Measurements from ENCODE around the gene SPTBN1.

The SPTBN1 gene

GRCh38 chr2:54610700-54611099 is 154.6 kb downstream of the SPTBN1 start:
- DNase-seq (ENCODE audit: low read depth) = no peak

GRCh38 chr2:54611830-54612545 is 155.9 kb downstream of the SPTBN1 start:
- no peak for DNase-seq (ENCODE audit: low read depth)

- DNase-seq (ENCODE audit: low read depth) = no peak
Observed at GRCh38 chr2:54613386-54613785, 157.3 kb downstream of the SPTBN1 start.

GRCh38 chr2:54613794-54614257 is 157.7 kb downstream of the SPTBN1 start:
- DNase-seq (ENCODE audit: low read depth) = no peak

GRCh38 chr2:54614819-54615218 is 158.7 kb downstream of the SPTBN1 start:
- no peak for DNase-seq (ENCODE audit: low read depth)

- no peak for DNase-seq (ENCODE audit: low read depth)
Observed at GRCh38 chr2:54615832-54616534, 159.9 kb downstream of the SPTBN1 start.

- no peak for DNase-seq (ENCODE audit: low read depth)
Observed at GRCh38 chr2:54617409-54617808, 161.3 kb downstream of the SPTBN1 start.

GRCh38 chr2:54618646-54619565 is 162.8 kb downstream of the SPTBN1 start:
- DNase-seq (ENCODE audit: low read depth) = no peak

GRCh38 chr2:54619660-54620231 is 163.6 kb downstream of the SPTBN1 start:
- DNase-seq (ENCODE audit: low read depth) = no peak

- no peak for DNase-seq (ENCODE audit: low read depth)
Observed at GRCh38 chr2:54620948-54621347, 164.8 kb downstream of the SPTBN1 start.

GRCh38 chr2:54624591-54625071 is 168.5 kb downstream of the SPTBN1 start:
- no peak for DNase-seq (ENCODE audit: low read depth)

GRCh38 chr2:54626131-54626530 is 170.0 kb downstream of the SPTBN1 start:
- no peak for DNase-seq (ENCODE audit: low read depth)

- DNase-seq (ENCODE audit: low read depth) = no peak
Observed at GRCh38 chr2:54626884-54627283, 170.8 kb downstream of the SPTBN1 start.

GRCh38 chr2:54627973-54628372 is 171.8 kb downstream of the SPTBN1 start:
- DNase-seq (ENCODE audit: low read depth) = no peak

- no peak for DNase-seq (ENCODE audit: low read depth)
Observed at GRCh38 chr2:54628418-54628817, 172.3 kb downstream of the SPTBN1 start.

- DNase-seq (ENCODE audit: low read depth) = no peak
Observed at GRCh38 chr2:54628957-54629356, 172.8 kb downstream of the SPTBN1 start.

GRCh38 chr2:54629390-54629789 is 173.3 kb downstream of the SPTBN1 start:
- DNase-seq (ENCODE audit: low read depth) = no peak

- DNase-seq (ENCODE audit: low read depth) = no peak
Observed at GRCh38 chr2:54629914-54630857, 174.1 kb downstream of the SPTBN1 start.

- DNase-seq (ENCODE audit: low read depth) = no peak
Observed at GRCh38 chr2:54630858-54631497, 174.9 kb downstream of the SPTBN1 start.

- no peak for DNase-seq (ENCODE audit: low read depth)
Observed at GRCh38 chr2:54631755-54632154, 175.6 kb downstream of the SPTBN1 start.
